MM.1S (cell line): ENCODE measurements around the gene WDR45B.

Source experiments
- DNase-seq: peaks from one replicate; pipeline ENCODE4 v3.0.0-alpha.2; 2015
- H2AFZ ChIP-seq: fragments of 300-600 bp; sonication (generic); 2 replicates; pipeline ENCODE4 v1.6.0; 2016; ENCODE audit warnings: antibody characterized with exemption, low read length
- H3F3A ChIP-seq: fragments of 300-600 bp; sonication (generic); 2 replicates; pipeline ENCODE4 v1.6.1; 2016; ENCODE audit warnings: mild to moderate bottlenecking, antibody characterized with exemption, low read length, moderate library complexity, mixed read lengths; ENCODE audit not compliant: insufficient read depth
- H3K27ac ChIP-seq: fragments of 300-600 bp; sonication (generic); 2 replicates; pipeline ENCODE4 v1.5.1; 2016; ENCODE audit warnings: mild to moderate bottlenecking, low read length
- H3K27me3 ChIP-seq: fragments of 300-600 bp; sonication (generic); replicated peaks from 2 replicates; pipeline ENCODE4 v1.6.0; 2016; ENCODE audit warnings: low read length; ENCODE audit not compliant: insufficient read depth
- H3K36me3 ChIP-seq: fragments of 300-600 bp; sonication (generic); replicated peaks from 2 replicates; pipeline ENCODE4 v1.6.1; 2016; ENCODE audit warnings: mild to moderate bottlenecking, low read length, mixed read lengths; ENCODE audit not compliant: insufficient read depth
- H3K4me1 ChIP-seq: fragments of 300-600 bp; sonication (generic); 2 replicates; pipeline ENCODE4 v1.6.1; 2016; ENCODE audit warnings: low read length, mixed read lengths
- H3K4me2 ChIP-seq: fragments of 300-600 bp; sonication (generic); 2 replicates; pipeline ENCODE4 v1.6.0; 2016; ENCODE audit warnings: low read depth, low read length
- H3K4me3 ChIP-seq: fragments of 300-600 bp; sonication (generic); 2 replicates; pipeline ENCODE4 v1.5.1; 2016; ENCODE audit warnings: low read length, mixed read lengths
- H3K79me2 ChIP-seq: fragments of 300-600 bp; sonication (generic); 2 replicates; pipeline ENCODE4 v1.6.1; 2016; ENCODE audit warnings: mixed run types, low read length, mixed read lengths
- H3K9ac ChIP-seq: fragments of 300-600 bp; sonication (generic); 2 replicates; pipeline ENCODE4 v1.6.1; 2016; ENCODE audit warnings: low read length, mixed read lengths
- H3K9me2 ChIP-seq: fragments of 300-600 bp; sonication (generic); replicated peaks from 2 replicates; pipeline ENCODE4 v1.6.1; 2016; ENCODE audit warnings: mild to moderate bottlenecking, low read length, mixed read lengths; ENCODE audit not compliant: insufficient read depth
- H3K9me3 ChIP-seq: fragments of 300-600 bp; sonication (generic); replicated peaks from 2 replicates; pipeline ENCODE4 v1.6.1; 2016; ENCODE audit warnings: mild to moderate bottlenecking, low read length, mixed read lengths; ENCODE audit not compliant: insufficient read depth
- H4K20me1 ChIP-seq: fragments of 300-600 bp; sonication (generic); 2 replicates; pipeline ENCODE4 v1.6.1; 2016; ENCODE audit warnings: mild to moderate bottlenecking, low read length, moderate library complexity, mixed read lengths; ENCODE audit not compliant: insufficient read depth
- CTCF ChIP-seq: fragments of 300-600 bp; sonication (generic); IDR thresholded peaks from 2 replicates; pipeline ENCODE4 v1.5.1; 2016; ENCODE audit warnings: antibody characterized with exemption, low read length, mixed read lengths
- EZH2 ChIP-seq: fragments of 300-600 bp; sonication (generic); optimal IDR thresholded peaks from 2 replicates; pipeline ENCODE3; 2017; ENCODE audit warnings: low read depth, mild to moderate bottlenecking, antibody characterized with exemption, low read length, mixed read lengths
- EZH2phosphoT487 ChIP-seq: fragments of 300-600 bp; sonication (generic); IDR thresholded peaks from 2 replicates; pipeline ENCODE4 v1.6.1; 2018; ENCODE audit warnings: antibody characterized with exemption, low read length

Gene WDR45B

DNA sequence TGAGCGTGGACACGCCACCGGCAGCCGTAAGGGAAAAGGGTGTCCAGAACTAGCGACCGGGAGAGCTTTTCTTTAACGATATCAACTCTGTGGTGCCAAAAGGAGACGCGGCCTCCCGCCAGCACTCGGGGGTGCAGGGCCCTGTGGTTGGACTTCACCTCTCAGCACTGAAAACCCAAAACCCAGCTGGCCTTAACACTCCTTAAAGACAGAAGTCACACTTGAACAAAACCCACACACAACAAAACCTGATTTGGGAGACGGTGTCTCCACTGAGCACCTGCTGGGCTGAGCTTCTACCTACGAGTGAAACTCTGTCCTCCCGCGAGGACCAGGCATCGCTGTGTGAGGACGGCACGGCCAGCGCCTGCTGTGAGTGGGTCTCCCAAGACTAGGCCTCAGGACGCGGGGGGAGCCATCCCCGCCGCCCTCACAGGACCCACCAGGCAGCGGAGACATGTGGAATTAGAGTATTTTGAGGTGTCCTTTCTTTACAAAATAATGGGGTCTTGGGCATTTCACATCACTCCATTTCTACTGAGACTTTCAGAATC lies 46.7 kb downstream of the WDR45B start:
- Histone ChIP-seq H4K20me1 (no peaks in the 10 kb centered on the region), H3K4me2 (no peak overlapping the region), H3K4me3 (no peak overlapping the region), H3K9me3 (no peaks in the 10 kb centered on the region), H3K27ac (no peak overlapping the region), H3K27me3 (no peaks in the 10 kb centered on the region), H3K4me1 (no peaks in the 10 kb centered on the region), H2AFZ (no peak overlapping the region), H3F3A (no peaks in the 10 kb centered on the region), H3K36me3 (peaks cover 21% of the 10 kb centered on the region), H3K9ac (no peak overlapping the region), H3K79me2 (peaks cover 42% of the 10 kb centered on the region), H3K9me2 (no peaks in the 10 kb centered on the region)
- no peak for DNase-seq
- TF ChIP-seq EZH2 = no peak
- TF ChIP-seq EZH2phosphoT487 = no peak
- no peak for TF ChIP-seq CTCF

DNA sequence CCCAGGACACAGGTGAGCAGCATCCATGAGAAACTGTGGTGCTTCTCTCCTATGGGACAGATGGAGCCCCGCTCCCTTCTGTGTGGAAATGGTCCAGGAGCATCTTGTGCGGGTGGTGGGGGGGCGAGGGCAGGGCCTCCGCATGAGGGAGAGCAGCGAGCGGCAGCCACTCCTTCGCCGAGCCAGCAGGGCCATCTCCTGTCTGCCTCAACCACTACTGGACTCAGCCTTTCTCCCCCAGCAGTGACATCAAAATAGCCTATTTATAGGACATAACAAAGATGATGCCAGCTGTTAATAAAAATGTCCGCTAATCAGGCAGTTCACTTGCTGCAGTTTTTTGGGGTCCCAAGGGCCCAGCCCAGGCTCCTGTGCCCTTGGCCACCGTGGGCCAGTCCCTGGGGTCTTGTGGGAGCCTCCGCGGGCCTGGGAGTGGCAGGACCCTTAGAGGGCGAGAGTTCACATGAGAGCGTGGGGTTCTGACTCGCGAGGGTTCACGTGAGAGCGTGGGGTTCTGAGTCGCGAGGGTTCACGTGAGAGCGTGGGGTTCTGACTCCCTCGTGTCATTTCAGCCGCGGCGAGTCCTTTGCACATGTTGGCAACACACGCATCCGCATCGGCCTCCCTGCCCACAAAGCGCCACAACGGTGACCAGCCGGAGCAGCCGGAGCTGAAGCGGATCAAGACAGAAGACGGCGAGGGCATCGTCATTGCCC lies 47.4 kb downstream of the WDR45B start:
- no peaks in the 10 kb centered on the region for H4K20me1 ChIP-seq
- H3K4me2 ChIP-seq = no peak overlapping the region
- no peaks in the 10 kb centered on the region for H3K27me3 ChIP-seq
- H3F3A ChIP-seq = no peaks in the 10 kb centered on the region
- no peak overlapping the region for H3K27ac ChIP-seq
- H3K9ac ChIP-seq = no peak overlapping the region
- no peaks in the 10 kb centered on the region for H3K4me1 ChIP-seq
- H3K4me3 ChIP-seq = no peak overlapping the region
- H3K36me3 ChIP-seq = peaks cover 22% of the 10 kb centered on the region
- H3K9me2 ChIP-seq = no peaks in the 10 kb centered on the region
- peaks cover 48% of the 10 kb centered on the region for H3K79me2 ChIP-seq
- H3K9me3 ChIP-seq = no peaks in the 10 kb centered on the region
- TF ChIP-seq EZH2 = no peak
- DNase-seq = no peak
- no peak overlapping the region for H2AFZ ChIP-seq

DNA sequence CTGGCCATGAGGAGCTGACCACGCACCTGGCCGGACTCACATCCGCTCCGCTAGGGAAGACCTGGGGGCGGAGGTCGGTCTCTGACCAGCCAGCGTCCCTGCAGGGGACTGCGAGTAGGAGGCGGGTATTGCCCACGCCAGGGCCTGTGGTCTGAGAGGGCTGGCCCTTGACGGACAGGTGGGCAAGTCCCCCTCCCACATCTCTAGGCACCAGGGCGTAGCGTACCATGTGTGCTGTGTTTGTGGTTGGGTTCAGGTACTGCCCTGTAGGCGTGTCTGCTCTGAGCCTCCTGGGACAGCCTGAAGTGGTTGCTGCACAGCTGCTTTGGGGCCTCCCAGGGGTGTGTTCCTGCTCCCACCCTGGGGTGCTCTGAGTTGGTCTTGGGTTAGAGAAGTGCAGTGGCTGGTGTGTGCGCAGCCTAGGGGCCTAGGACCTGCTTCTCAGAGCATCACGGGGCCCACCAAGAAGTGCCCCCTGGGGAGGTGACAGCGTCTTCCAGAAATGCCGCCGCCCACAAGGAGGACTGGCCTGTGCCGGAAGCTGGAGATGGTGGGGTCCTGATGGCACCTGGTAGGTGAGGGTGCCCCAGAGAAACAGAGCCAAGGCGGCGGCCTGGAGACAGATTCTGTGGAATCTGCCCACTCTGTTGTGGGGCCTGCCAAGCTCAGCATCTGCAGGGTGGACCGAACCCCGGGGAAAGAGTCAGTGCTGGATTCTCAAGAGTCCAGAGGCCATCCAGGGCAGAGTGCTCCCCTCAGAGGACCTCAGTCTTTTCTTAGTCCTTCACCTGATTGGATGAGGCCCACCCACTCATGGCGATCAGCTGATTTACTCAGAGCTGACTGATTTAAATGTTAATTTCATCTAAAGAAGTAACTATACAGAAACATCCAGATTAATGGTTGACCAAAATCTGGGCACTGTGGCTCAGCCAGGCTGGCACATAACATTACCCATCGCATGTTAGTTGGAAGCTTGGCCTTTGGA lies 48.3 kb downstream of the WDR45B start:
- H4K20me1 ChIP-seq = no peaks in the 10 kb centered on the region
- H3K4me3 ChIP-seq = no peak overlapping the region
- no peak overlapping the region for H3K4me2 ChIP-seq
- no peaks in the 10 kb centered on the region for H3K9me3 ChIP-seq
- no peak overlapping the region for H3K27ac ChIP-seq
- no peaks in the 10 kb centered on the region for H3F3A ChIP-seq
- H3K27me3 ChIP-seq = no peaks in the 10 kb centered on the region
- no peaks in the 10 kb centered on the region for H3K4me1 ChIP-seq
- TF ChIP-seq EZH2 (no peak), EZH2phosphoT487 (no peak), CTCF (no peak)
- no peaks in the 10 kb centered on the region for H3K9me2 ChIP-seq
- H3K36me3 ChIP-seq = peaks cover 22% of the 10 kb centered on the region
- H3K9ac ChIP-seq = no peak overlapping the region
- DNase-seq = no peak
- peaks cover 57% of the 10 kb centered on the region for H3K79me2 ChIP-seq
- no peak overlapping the region for H2AFZ ChIP-seq
